ENCODE measurements around the gene DYRK1A.

- TF ChIP-seq EZH2phosphoT487 (IDR thresholded peaks at IDR 0.05; ENCODE audit: borderline replicate concordance, low read length) (no peak), CTCF (conservative IDR thresholded peaks at IDR 0.05; ENCODE audit: low read depth, low read length) (no peak), EZH2 (IDR thresholded peaks at IDR 0.05; ENCODE audit: low read length, unreplicated experiment) (no peak)
Measured at GRCh38 chr21:37342046-37342632, 24.4 kb upstream of the DYRK1A start.
